Glutamatergic neuron (in vitro differentiated cells): ENCODE measurements around the gene SUGCT. TPM values are rescaled to one million over a fixed set of nuclear protein-coding genes. Genes with fewer than 3 reads are reported as not detected.

Experiments used
- DNase-seq: peaks from one replicate; pipeline ENCODE4 v3.0.0; 2022
- H3K27ac Mint-ChIP-seq: one replicate; pipeline ENCODE4 v1.8.0; 2020; ENCODE audit warnings: mild to moderate bottlenecking, mixed read lengths, inconsistent platforms; ENCODE audit not compliant: unreplicated experiment
- H3K27me3 Mint-ChIP-seq: one replicate; pipeline ENCODE4 v1.8.0; 2020; ENCODE audit warnings: mild to moderate bottlenecking, moderate library complexity, mixed read lengths, inconsistent platforms; ENCODE audit not compliant: unreplicated experiment
- H3K36me3 Mint-ChIP-seq: one replicate; pipeline ENCODE4 v1.8.0; 2020; ENCODE audit warnings: mild to moderate bottlenecking, mixed read lengths, inconsistent platforms; ENCODE audit not compliant: unreplicated experiment
- H3K4me1 Mint-ChIP-seq: one replicate; pipeline ENCODE4 v1.8.0; 2020; ENCODE audit warnings: mild to moderate bottlenecking, low read depth, mixed read lengths, inconsistent platforms; ENCODE audit not compliant: unreplicated experiment
- H3K4me3 Mint-ChIP-seq: one replicate; pipeline ENCODE4 v1.8.0; 2020; ENCODE audit warnings: mild to moderate bottlenecking, mixed read lengths, inconsistent platforms; ENCODE audit not compliant: unreplicated experiment
- H3K9me3 Mint-ChIP-seq: one replicate; pipeline ENCODE4 v1.8.0; 2020; ENCODE audit warnings: mild to moderate bottlenecking, moderate library complexity, mixed read lengths, inconsistent platforms; ENCODE audit not compliant: unreplicated experiment
- total RNA-seq: library from RNA; stranded (reverse); fragmentation: NEBNext Ultra II Directional; extraction: Animal tissue kit (Norgen Biotek cat#: 25700); gene quantifications from one replicate; pipeline ENCODE4 v1.2.1, GENCODE V29; 2021; ENCODE audit not compliant: unreplicated experiment
- TF ChIP-seq, protein P1 (sequence below): fragments of 200-600 bp; sonication (generic); IDR thresholded peaks from one replicate; pipeline ENCODE4 v1.5.0; 2021; ENCODE audit not compliant: partially characterized antibody, unreplicated experiment

The SUGCT gene
- total RNA-seq, 1 donor from 2014 or later: 1.2 TPM

DNA sequence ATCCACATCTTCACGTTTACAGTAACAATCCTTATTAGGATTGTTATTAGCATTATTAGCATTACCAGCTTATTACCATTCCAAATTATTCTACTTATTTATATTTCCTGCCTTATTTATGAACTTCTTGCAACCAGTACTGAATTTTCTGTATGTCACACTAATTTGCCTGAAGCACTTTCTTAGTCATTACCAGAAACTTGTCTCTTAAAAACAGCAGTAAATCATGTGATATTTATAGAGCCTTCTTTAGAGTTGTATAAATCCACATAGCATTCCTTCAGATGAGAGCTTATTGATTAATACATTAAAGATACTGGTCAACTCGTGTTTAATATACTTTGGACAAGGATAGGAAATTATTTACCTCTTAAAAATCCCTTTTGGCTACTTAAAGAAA, 618.6 kb downstream of the SUGCT start:
- H3K27me3 Mint-ChIP-seq: no peaks in the 10 kb centered on the region
- H3K27ac Mint-ChIP-seq: no peak overlapping the region
- no peak overlapping the region for H3K4me3 Mint-ChIP-seq
- H3K36me3 Mint-ChIP-seq: no peaks in the 10 kb centered on the region
- no peak for DNase-seq
- no peaks in the 10 kb centered on the region for H3K9me3 Mint-ChIP-seq
- peaks cover 5% of the 10 kb centered on the region for H3K4me1 Mint-ChIP-seq
- TF ChIP-seq, protein P1, sequence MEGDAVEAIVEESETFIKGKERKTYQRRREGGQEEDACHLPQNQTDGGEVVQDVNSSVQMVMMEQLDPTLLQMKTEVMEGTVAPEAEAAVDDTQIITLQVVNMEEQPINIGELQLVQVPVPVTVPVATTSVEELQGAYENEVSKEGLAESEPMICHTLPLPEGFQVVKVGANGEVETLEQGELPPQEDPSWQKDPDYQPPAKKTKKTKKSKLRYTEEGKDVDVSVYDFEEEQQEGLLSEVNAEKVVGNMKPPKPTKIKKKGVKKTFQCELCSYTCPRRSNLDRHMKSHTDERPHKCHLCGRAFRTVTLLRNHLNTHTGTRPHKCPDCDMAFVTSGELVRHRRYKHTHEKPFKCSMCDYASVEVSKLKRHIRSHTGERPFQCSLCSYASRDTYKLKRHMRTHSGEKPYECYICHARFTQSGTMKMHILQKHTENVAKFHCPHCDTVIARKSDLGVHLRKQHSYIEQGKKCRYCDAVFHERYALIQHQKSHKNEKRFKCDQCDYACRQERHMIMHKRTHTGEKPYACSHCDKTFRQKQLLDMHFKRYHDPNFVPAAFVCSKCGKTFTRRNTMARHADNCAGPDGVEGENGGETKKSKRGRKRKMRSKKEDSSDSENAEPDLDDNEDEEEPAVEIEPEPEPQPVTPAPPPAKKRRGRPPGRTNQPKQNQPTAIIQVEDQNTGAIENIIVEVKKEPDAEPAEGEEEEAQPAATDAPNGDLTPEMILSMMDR: no peak

DNA sequence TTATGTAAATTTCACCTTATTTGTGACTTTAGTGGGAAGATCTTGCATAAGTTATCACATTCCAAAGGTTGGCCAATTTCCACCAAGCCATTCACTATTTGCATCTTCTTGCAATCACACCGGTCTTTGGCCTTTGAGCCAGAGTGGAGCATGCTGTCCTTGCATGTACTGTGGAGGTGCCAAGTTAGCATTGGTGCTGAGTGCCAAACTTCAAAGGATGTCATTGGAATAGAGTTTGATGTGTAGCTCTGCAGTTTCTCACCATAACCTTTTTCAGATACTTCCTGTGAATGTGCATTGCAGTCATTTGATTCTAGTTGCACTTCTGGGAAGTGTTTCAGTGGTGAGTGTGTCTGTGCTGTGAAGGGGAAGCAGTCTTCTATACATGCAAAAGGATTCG, 620.6 kb downstream of the SUGCT start:
- Mint-ChIP-seq H3K36me3 (no peaks in the 10 kb centered on the region), H3K4me1 (no peaks in the 10 kb centered on the region), H3K4me3 (no peak overlapping the region), H3K27ac (no peak overlapping the region), H3K27me3 (no peaks in the 10 kb centered on the region), H3K9me3 (no peaks in the 10 kb centered on the region)
- TF ChIP-seq, protein P1: no peak
- DNase-seq: no peak

DNA sequence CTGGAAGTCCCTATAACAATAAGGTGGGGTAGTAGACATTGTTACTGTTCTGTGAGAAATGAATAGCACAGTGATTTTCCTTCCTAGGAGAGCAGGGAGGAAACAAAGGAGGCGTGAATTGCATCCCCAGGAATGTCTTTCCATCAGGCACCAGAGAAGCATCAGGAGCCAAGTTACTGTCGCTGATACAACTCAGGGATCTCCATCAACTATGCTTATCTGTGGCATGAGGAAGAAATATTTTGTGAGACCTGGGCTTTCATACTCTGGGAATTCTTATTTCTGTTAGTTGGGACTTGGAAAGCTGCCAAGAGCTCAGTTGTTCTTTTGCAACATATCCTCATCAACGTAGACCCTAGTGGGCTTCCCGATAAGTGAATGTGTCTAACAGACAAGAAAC, 622.3 kb downstream of the SUGCT start:
- H3K9me3 Mint-ChIP-seq: no peaks in the 10 kb centered on the region
- TF ChIP-seq, protein P1: no peak
- no peaks in the 10 kb centered on the region for H3K4me1 Mint-ChIP-seq
- H3K36me3 Mint-ChIP-seq: no peaks in the 10 kb centered on the region
- H3K4me3 Mint-ChIP-seq: no peak overlapping the region
- H3K27ac Mint-ChIP-seq: no peak overlapping the region
- no peak for DNase-seq
- H3K27me3 Mint-ChIP-seq: no peaks in the 10 kb centered on the region

DNA sequence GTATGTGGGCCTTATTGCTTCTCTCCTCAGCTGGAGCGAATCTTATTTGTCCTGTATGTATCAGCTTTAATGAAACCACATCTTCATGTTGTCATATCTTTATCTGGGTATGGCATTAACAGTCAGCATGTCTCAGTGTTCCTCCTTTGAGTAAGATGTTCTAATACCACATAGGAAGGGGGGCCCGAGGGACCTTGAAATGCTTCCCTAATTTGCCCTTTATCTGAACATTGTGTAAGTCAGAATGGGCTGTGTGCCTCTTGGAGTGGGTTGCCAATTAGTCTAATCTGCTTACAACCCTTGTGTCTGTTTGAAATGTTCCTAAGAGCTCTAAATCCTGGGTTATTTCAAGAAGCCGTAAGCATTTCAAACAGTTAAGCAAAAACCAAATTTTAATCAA, 623.8 kb downstream of the SUGCT start:
- no peak for DNase-seq
- Mint-ChIP-seq H3K4me3 (no peak overlapping the region), H3K27me3 (no peaks in the 10 kb centered on the region), H3K27ac (no peak overlapping the region), H3K4me1 (peaks cover under 1% of the 10 kb centered on the region), H3K9me3 (no peaks in the 10 kb centered on the region), H3K36me3 (no peaks in the 10 kb centered on the region)
- TF ChIP-seq, protein P1: no peak

DNA sequence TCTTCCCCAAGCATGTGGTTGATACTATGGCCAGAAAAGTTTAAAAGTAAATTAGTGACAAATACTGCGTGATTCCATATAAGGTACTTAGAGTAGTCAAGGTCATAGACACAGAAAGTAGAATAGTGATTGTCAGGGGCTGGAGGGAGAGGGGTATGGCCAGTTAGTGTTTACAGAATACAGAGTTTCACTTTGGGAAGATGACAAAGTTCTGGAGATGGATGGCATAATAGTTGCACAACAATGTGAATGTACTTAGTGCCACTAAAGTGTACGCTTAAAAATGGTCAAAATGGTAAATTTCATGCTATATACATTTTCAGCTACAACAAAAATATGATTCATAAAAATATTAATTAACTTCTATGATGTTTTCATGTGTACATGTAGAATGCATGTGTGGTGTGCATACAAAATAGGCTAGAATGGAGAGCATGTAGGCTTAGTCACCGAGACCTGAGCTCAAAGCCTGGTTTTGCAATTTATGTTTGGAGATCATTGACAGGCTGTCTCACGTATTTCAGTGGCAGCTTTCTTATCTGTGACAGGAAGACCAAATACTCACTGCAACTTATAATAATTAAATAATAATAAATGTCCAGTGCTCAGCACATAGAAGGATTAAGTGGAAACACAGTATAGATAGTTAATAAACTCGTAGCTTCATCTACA, 625.6 kb downstream of the SUGCT start:
- Mint-ChIP-seq H3K27me3 (no peaks in the 10 kb centered on the region), H3K9me3 (no peaks in the 10 kb centered on the region), H3K4me3 (no peak overlapping the region), H3K4me1 (peaks cover 1% of the 10 kb centered on the region), H3K27ac (no peak overlapping the region), H3K36me3 (no peaks in the 10 kb centered on the region)
- DNase-seq: no peak
- TF ChIP-seq, protein P1: no peak
